OCI-LY7 (cell line): ENCODE data around the gene CYBB. TPM values are rescaled to one million over a fixed set of nuclear protein-coding genes. Genes with fewer than 3 reads are reported as not detected.
"Not testable (repeated sequence)": the region's sequence is repeated elsewhere in the genome, so short reads cannot be mapped to it uniquely, and the experiment has no call there.

Experiments
- BruUV-seq: library from RNA; stranded (reverse); fragments of 400-500 nt; replicated peaks from 2 replicates; lab custom pipeline; 2021; lab: Mats Ljungman, UMichigan
- CTCF ChIA-PET: fragments of 300-600 bp; sonication (Branson Sonifier 250); formaldehyde crosslinking; loops from one replicate; lab custom pipeline; 2022; ENCODE audit warnings: antibody characterized with exemption; ENCODE audit not compliant: unreplicated experiment; lab: Charles Lee
- POLR2A ChIA-PET: fragments of 300-600 bp; sonication (Branson Sonifier 250); formaldehyde crosslinking; loops from one replicate; lab custom pipeline; 2022; ENCODE audit warnings: antibody characterized with exemption; lab: Charles Lee
- DNase-seq: peaks from one replicate; pipeline ENCODE4 v3.0.0-alpha.2; 2015; ENCODE audit warnings: low spot score
- H2AFZ ChIP-seq: fragments of 200-600 bp; sonication (generic), shearing (Covaris generic); 2 replicates; pipeline ENCODE4 v1.6.1; 2014; ENCODE audit warnings: mild to moderate bottlenecking, antibody characterized with exemption, low read length, moderate library complexity
- H3K27ac ChIP-seq: fragments of 200-600 bp; sonication (generic); 2 replicates; pipeline ENCODE4 v1.5.1; 2014; ENCODE audit warnings: mixed run types, low read depth, mild to moderate bottlenecking, moderate library complexity, low read length, inconsistent platforms; ENCODE audit not compliant: poor library complexity, severe bottlenecking
- H3K36me3 ChIP-seq: fragments of 200-600 bp; sonication (generic); 2 replicates; pipeline ENCODE4 v1.6.1; 2014; ENCODE audit warnings: mild to moderate bottlenecking, antibody characterized with exemption, low read length, moderate library complexity, mixed read lengths; ENCODE audit not compliant: insufficient read depth
- H3K4me1 ChIP-seq: fragments of 200-600 bp; sonication (generic); 2 replicates; pipeline ENCODE4 v1.5.1; 2014; ENCODE audit warnings: mild to moderate bottlenecking, low read length; ENCODE audit not compliant: insufficient read depth, poor library complexity, severe bottlenecking
- H3K4me2 ChIP-seq: fragments of 200-600 bp; sonication (generic); 2 replicates; pipeline ENCODE4 v1.6.1; 2014; ENCODE audit warnings: mild to moderate bottlenecking, low read length
- H3K4me3 ChIP-seq: fragments of 200-600 bp; sonication (generic); 2 replicates; pipeline ENCODE4 v1.5.1; 2014; ENCODE audit warnings: mild to moderate bottlenecking, low read depth, low read length; ENCODE audit not compliant: poor library complexity, severe bottlenecking
- H3K79me2 ChIP-seq: fragments of 200-600 bp; sonication (generic); 2 replicates; pipeline ENCODE4 v1.6.1; 2016; ENCODE audit warnings: low read depth, mild to moderate bottlenecking, low read length, moderate library complexity, mixed read lengths; ENCODE audit not compliant: insufficient read depth
- H3K9me2 ChIP-seq: fragments of 200-600 bp; sonication (generic); 2 replicates; pipeline ENCODE4 v1.6.1; 2016; ENCODE audit warnings: mild to moderate bottlenecking, low read length, mixed read lengths; ENCODE audit not compliant: insufficient read depth
- H3K9me3 ChIP-seq: fragments of 200-600 bp; sonication (generic); 2 replicates; pipeline ENCODE4 v1.6.1; 2014; ENCODE audit warnings: mild to moderate bottlenecking, mixed run types, low read length, mixed read lengths
- H4K20me1 ChIP-seq: fragments of 200-600 bp; sonication (generic); 2 replicates; pipeline ENCODE4 v1.6.1; 2014; ENCODE audit warnings: mild to moderate bottlenecking, antibody characterized with exemption, low read length, moderate library complexity, mixed read lengths; ENCODE audit not compliant: insufficient read depth
- CTCF ChIP-seq: fragments of 200-600 bp; sonication (generic); conservative IDR thresholded peaks from 2 replicates; pipeline ENCODE4 v1.5.1; 2014; ENCODE audit warnings: mild to moderate bottlenecking, antibody characterized with exemption, low read length, moderate library complexity, mixed read lengths
- EZH2phosphoT487 ChIP-seq: fragments of 200-600 bp; sonication (generic); IDR thresholded peaks from 2 replicates; pipeline ENCODE4 v1.6.1; 2018; ENCODE audit warnings: low read depth, borderline replicate concordance, mild to moderate bottlenecking, mixed run types, antibody characterized with exemption, low read length, moderate library complexity, mixed read lengths
- intact Hi-C: fragments of 100-400 bp; cut with micrococcal nuclease; formaldehyde crosslinking; loops from one replicate; pipeline ENCODE4 v1.10.0; 2022; ENCODE audit not compliant: unreplicated experiment
- total RNA-seq, 2 experiments: library from RNA; depleted of rRNA in 1 of 2; stranded (reverse); fragments of >200 nt in 1 of 2; shearing (Covaris generic) in 1 of 2; gene quantifications; 2 replicates each; pipeline ENCODE4 v1.2.3, GENCODE V29; 2014 to 2022

Gene CYBB
- total RNA-seq, 2 experiments from 2014 or later = 25.4 to 38.3 TPM

DNA sequence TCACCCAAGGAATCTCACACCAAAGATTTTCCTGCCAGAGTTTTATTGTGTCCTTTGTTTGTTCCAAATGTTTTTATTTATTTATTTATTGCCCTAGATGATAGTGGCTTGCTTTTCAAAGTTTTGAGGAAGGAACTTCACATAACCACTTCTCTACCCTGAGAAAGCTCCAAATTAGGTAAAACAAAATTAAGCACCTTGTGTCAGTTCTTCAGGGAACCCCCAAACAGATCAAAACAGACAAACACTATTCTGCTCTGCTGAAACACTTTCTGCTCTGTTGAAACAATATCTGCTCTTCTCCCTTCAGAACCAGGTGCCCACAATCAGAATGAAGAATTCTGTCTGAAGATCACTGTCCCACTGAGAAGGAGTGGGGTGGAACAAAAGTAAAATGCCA, 16.5 kb upstream of the CYBB start:
- H3K4me3 ChIP-seq = no peak overlapping the region
- H3K4me1 ChIP-seq = peaks cover 46% of the 10 kb centered on the region
- CTCF ChIA-PET = interaction anchor here (0.5 kb wide), 1 partner anchor 52 kb away, joined by 3 read pairs; no protein-coding TSS in a partner anchor
- TF ChIP-seq CTCF = no peak
- TF ChIP-seq EZH2phosphoT487 = no peak
- no peaks in the 10 kb centered on the region; the same call in 1 of the 2 replicates for H3K36me3 ChIP-seq
- H3K4me2 ChIP-seq = 0 out of 2 replicates have a peak overlapping the region, but pooled peaks have one; percentile 23
- H4K20me1 ChIP-seq = no peaks in the 10 kb centered on the region
- peak overlapping the region; percentile 92 for H2AFZ ChIP-seq
- H3K27ac ChIP-seq = no peak overlapping the region
- DNase-seq = no peak
- no peaks in the 10 kb centered on the region for H3K9me2 ChIP-seq
- H3K9me3 ChIP-seq = no peaks in the 10 kb centered on the region
- intact Hi-C loops = no loop called here
- no peaks in the 10 kb centered on the region for H3K79me2 ChIP-seq
- POLR2A ChIA-PET = interaction anchor here (0.6 to 3.7 kb wide), 10 partner anchors 8 to 1213 kb away, joined by 3 to 51 read pairs (median 4); partner anchors contain the start of gene CYBB
- BruUV-seq = no TSS peak

DNA sequence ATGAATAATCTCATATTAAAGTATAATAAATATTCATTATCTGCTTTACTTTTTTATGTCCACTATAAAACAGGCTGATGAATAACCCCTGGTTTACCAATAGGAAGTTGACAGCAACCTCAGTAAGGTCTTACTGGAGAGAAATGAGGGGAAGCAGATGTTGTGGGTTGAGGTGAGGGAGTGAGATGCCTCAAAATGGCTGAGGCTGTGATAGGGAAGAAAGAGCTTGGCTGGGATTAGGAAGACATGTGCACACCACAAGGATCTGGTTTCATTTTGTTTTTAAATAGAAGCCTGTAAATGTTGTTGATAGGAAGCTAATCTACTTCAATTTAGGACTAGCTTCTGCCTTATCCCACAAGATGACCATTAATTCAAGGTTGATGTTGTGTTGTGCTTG, 14.4 kb upstream of the CYBB start:
- POLR2A ChIA-PET = interaction anchor here (1.0 to 1.6 kb wide), 2 partner anchors 9 to 18 kb away, joined by 6 read pairs; no protein-coding TSS in a partner anchor

DNA sequence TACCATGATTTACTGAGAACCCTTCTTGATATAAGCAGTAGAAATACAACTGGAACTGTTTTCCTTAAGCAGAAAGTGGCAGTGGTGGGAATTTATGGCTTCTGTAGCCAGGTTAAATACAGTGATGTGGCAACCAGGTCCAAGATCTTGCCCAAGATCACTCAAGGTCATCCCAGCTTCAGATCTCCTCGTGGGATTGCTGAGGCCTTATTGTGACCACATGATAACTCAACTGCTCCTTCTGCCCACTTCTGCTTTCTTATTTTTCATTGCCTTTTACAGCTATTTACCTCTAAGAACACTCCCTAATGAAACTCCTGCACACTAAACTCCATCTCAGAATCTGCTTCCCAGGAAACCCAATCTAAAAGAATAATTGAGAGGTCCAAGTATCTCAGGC, 12.4 kb upstream of the CYBB start:
- Histone ChIP-seq H3K27ac (no peak overlapping the region), H3K79me2 (no peaks in the 10 kb centered on the region), H2AFZ (no peak overlapping the region), H3K9me3 (no peaks in the 10 kb centered on the region), H3K9me2 (no peaks in the 10 kb centered on the region), H3K36me3 (no peaks in the 10 kb centered on the region), H3K4me2 (no peak overlapping the region), H3K4me3 (no peak overlapping the region), H3K4me1 (peaks cover 22% of the 10 kb centered on the region), H4K20me1 (no peaks in the 10 kb centered on the region)
- no peak for TF ChIP-seq EZH2phosphoT487
- no peak for TF ChIP-seq CTCF
- DNase-seq = no peak
- BruUV-seq = no TSS peak
- ChIA-PET CTCF (interaction anchor here (0.5 kb wide), 1 partner anchor 21 kb away, joined by 3 read pairs; no protein-coding TSS in a partner anchor), POLR2A (interaction anchor here (1.0 to 1.2 kb wide), 2 partner anchors 9 to 19 kb away, joined by 3 read pairs; no protein-coding TSS in a partner anchor)
- intact Hi-C loops = no loop called here

More for the DNA sequence above, 14.4 kb upstream of the CYBB start:
- Histone ChIP-seq H4K20me1 (no peaks in the 10 kb centered on the region), H3K4me3 (no peak overlapping the region), H3K4me2 (no peak overlapping the region), H3K79me2 (no peaks in the 10 kb centered on the region), H3K36me3 (no peaks in the 10 kb centered on the region; the same call in 1 of the 2 replicates), H2AFZ (peak overlapping the region; percentile 54; the same call in 1 of the 2 replicates), H3K4me1 (peaks cover 28% of the 10 kb centered on the region), H3K27ac (no peak overlapping the region), H3K9me2 (no peaks in the 10 kb centered on the region), H3K9me3 (no peaks in the 10 kb centered on the region)
- TF ChIP-seq EZH2phosphoT487 = no peak
- intact Hi-C loops = no loop called here
- no peak for DNase-seq
- BruUV-seq = no TSS peak
- CTCF ChIA-PET = no interaction called here

DNA sequence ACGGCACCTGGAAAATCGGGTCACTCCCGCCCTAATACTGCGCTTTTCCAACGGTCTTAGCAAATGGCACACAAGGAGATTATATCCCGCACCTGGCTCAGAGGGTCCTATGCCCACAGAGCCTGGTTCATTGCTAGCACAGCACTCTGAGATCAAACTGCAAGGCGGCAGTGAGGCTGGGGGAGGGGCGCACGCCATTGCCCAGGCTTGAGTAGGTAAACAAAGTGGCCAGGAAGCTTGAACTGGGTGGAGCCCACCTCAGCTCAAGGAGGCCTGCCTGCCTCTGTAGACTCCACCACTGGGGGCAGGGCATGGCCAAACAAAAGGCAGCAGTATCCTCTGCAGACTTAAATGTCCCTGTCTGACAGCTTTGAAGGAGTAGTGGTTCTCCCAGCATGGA, 11.0 kb upstream of the CYBB start:
- H3K79me2 ChIP-seq, H3K27ac ChIP-seq, H3K4me1 ChIP-seq, H3K4me2 ChIP-seq, CTCF ChIA-PET, intact Hi-C loops, H3K36me3 ChIP-seq, BruUV-seq, H2AFZ ChIP-seq, H3K9me3 ChIP-seq, H3K4me3 ChIP-seq, POLR2A ChIA-PET, H4K20me1 ChIP-seq, DNase-seq, H3K9me2 ChIP-seq: not testable (repeated sequence)
